ENCODE results near the gene GTF3C1.

GRCh38 chr16:27444470-27444869, 105.2 kb downstream of the GTF3C1 start:
- TF ChIP-seq ZFP30 (CRISPR knock-in tag; IDR thresholded peaks at IDR 0.05), result no peak
- TF ChIP-seq POU6F1 (CRISPR knock-in tag; IDR thresholded peaks at IDR 0.05; ENCODE audit: borderline replicate concordance, low read depth), result no peak
- TF ChIP-seq, protein P1, sequence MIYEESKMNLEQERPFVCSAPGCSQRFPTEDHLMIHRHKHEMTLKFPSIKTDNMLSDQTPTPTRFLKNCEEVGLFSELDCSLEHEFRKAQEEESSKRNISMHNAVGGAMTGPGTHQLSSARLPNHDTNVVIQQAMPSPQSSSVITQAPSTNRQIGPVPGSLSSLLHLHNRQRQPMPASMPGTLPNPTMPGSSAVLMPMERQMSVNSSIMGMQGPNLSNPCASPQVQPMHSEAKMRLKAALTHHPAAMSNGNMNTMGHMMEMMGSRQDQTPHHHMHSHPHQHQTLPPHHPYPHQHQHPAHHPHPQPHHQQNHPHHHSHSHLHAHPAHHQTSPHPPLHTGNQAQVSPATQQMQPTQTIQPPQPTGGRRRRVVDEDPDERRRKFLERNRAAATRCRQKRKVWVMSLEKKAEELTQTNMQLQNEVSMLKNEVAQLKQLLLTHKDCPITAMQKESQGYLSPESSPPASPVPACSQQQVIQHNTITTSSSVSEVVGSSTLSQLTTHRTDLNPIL (CRISPR knock-in tag; IDR thresholded peaks at IDR 0.05; ENCODE audit: low read depth), result no peak
- no peak for TF ChIP-seq TCF4 (CRISPR knock-in tag; IDR thresholded peaks at IDR 0.05; ENCODE audit: borderline replicate concordance)
